SK-N-SH (cell line): Measurements from ENCODE around the gene EDRF1.

ENCODE experiments used
- EP300 ChIP-seq, 2 experiments: IDR thresholded peaks; 2 replicates each; pipeline versions ENCODE4 v1.4.0 to v1.6.1; 2012; ENCODE audit warnings: borderline replicate concordance in 1 of 2, low read depth in 1 of 2, low read length in 1 of 2
- POLR2AphosphoS5 ChIP-seq: IDR thresholded peaks from 2 replicates; pipeline ENCODE4 v1.6.1; 2012; ENCODE audit warnings: low read depth, low read length
- TEAD4 ChIP-seq: IDR thresholded peaks from 2 replicates; pipeline ENCODE4 v1.4.0; 2012; ENCODE audit warnings: mild to moderate bottlenecking, borderline replicate concordance; ENCODE audit not compliant: insufficient read depth
- TF ChIP-seq, protein P1 (sequence below): fragments of 200-600 bp; sonication (generic); IDR thresholded peaks from 2 replicates; pipeline ENCODE4 v1.6.1; 2017; ENCODE audit warnings: antibody characterized with exemption, mild to moderate bottlenecking, moderate library complexity

GRCh38 chr10:125762692-125763648 lies 43.5 kb downstream of the EDRF1 start:
- TF ChIP-seq, protein P1, sequence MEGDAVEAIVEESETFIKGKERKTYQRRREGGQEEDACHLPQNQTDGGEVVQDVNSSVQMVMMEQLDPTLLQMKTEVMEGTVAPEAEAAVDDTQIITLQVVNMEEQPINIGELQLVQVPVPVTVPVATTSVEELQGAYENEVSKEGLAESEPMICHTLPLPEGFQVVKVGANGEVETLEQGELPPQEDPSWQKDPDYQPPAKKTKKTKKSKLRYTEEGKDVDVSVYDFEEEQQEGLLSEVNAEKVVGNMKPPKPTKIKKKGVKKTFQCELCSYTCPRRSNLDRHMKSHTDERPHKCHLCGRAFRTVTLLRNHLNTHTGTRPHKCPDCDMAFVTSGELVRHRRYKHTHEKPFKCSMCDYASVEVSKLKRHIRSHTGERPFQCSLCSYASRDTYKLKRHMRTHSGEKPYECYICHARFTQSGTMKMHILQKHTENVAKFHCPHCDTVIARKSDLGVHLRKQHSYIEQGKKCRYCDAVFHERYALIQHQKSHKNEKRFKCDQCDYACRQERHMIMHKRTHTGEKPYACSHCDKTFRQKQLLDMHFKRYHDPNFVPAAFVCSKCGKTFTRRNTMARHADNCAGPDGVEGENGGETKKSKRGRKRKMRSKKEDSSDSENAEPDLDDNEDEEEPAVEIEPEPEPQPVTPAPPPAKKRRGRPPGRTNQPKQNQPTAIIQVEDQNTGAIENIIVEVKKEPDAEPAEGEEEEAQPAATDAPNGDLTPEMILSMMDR, result no peak
- TF ChIP-seq EP300 (IDR thresholded peaks at IDR 0.05; ENCODE audit: borderline replicate concordance in 1 of 2, low read depth in 1 of 2, low read length in 1 of 2) (no peak), POLR2AphosphoS5 (no peak), TEAD4 (no peak)
